ENCODE data around the gene PGRMC2. TPM values are rescaled to one million over a fixed set of nuclear protein-coding genes. Genes with fewer than 3 reads are reported as not detected.
"Not testable (repeated sequence)": the region's sequence is repeated elsewhere in the genome, so short reads cannot be mapped to it uniquely, and the experiment has no call there.

The PGRMC2 gene
- total RNA-seq, 2 experiments from 2014 or later = 38.5 to 48.1 TPM

DNA sequence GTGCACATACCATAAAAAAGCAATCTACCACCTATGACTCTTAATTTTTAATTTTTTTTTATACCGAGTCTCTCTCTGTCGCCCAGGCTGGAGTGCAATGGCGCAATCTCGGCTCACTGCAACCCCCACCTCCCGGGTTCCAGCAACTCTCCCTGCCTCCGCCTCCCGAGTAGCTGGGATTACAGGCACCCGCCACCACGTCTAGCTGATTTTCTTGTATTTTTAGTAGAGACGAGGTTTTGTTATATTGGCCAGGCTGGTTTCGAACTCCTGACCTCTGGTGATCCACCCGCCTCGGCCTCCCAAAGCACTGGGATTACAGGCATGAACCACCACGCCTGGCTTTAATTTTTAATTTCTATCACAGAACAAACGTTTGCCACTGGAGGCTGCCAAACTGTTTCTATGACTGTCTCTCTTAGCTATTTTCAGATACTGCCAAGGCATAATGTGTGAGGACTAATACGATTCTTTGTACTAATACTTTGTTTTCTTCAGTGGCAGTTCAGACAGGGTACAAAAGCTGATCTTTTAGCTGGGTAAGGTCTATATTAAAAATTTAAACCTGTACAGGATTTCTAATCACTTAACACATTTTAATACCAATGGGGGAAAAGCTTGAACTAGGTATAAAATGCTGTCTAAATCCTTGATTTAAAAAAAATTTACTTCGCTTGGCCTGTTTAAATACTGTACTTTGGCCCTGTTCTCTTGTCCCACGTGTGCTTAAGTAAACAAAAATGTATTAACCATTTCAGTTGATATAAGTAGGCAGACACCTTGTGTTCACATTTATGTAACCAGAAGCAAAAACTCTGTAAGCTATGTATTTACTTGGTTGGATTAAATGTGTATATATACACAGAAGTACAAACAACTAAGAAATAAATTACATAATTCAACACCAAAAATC, 2.3 kb downstream of the PGRMC2 start:
- Mint-ChIP-seq H3K4me1 (peaks cover 46% of the 10 kb centered on the region), H3K36me3 (ENCODE audit: low read depth) (peaks cover 37% of the 10 kb centered on the region), H3K27me3 (no peaks in the 10 kb centered on the region), H3K9me3 (ENCODE audit: low read depth) (no peaks in the 10 kb centered on the region), H3K4me3 (peak overlapping the region; percentile 79), H3K27ac (no peak overlapping the region)
- POLR2A ChIA-PET = no interaction called here
- CTCF ChIA-PET = interaction anchor here (0.5 to 1.1 kb wide), 2 partner anchors 320 to 525 kb away, joined by 3 to 4 read pairs; no protein-coding TSS in a partner anchor
- no peak for DNase-seq
- no peak for ATAC-seq
- intact Hi-C loops (cut with DNase I, micrococcal nuclease) = loop anchor here (5.0 kb wide), 4 partner anchors 93 to 503 kb away; partner anchors contain the start of genes HSPA4L (in 1 of the 2) and PLK4 (in 1 of the 2)

DNA sequence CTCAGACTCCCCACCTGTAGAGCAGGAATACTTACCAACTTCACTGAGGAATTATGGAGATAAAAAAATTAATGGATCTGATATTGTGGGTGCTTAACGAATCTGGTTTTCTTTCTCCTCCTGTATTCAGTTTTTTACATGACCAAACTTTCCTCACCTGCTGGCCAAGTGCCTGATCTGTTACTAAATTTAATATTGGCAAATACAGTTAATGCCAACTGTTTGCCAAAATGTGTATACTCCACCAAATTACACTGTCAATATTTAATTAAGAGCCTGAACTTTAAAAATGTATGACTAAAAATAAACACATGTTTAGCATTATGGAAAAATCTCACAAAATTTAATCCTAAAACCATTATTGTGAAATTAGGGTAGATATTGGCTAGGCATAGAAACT, 3.3 kb downstream of the PGRMC2 start:
- DNase-seq (no peak), ATAC-seq (no peak)
- H3K9me3 Mint-ChIP-seq (ENCODE audit: low read depth) = no peaks in the 10 kb centered on the region
- no peak overlapping the region for H3K4me3 Mint-ChIP-seq
- ChIA-PET CTCF (no interaction called here), POLR2A (no interaction called here)
- H3K27me3 Mint-ChIP-seq = no peaks in the 10 kb centered on the region
- peaks cover 44% of the 10 kb centered on the region for H3K36me3 Mint-ChIP-seq (ENCODE audit: low read depth)
- intact Hi-C loops (cut with DNase I, micrococcal nuclease) = no loop called here
- H3K27ac Mint-ChIP-seq = no peak overlapping the region
- H3K4me1 Mint-ChIP-seq = peaks cover 52% of the 10 kb centered on the region

DNA sequence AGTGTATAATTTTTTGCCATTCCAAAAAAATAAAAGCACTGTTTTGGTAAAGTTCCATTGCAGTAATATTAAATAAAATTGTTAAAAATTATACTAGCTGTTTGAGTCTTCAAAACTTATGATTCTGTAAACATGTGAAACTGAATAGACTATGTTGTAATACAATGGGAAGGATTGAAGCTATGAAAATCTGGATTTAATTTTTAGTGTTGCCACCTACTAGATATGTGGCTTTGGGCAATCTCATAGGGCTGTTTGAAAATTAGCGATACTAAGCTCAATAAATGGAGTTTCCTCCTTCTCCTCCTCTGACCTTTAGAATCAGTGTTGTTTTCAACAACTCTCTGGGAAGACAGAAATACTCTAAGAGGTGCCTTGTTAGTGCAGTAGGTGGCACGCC, 4.5 kb downstream of the PGRMC2 start:
- Mint-ChIP-seq H3K4me3 (no peak overlapping the region), H3K9me3 (ENCODE audit: low read depth) (no peaks in the 10 kb centered on the region), H3K36me3 (ENCODE audit: low read depth) (peaks cover 44% of the 10 kb centered on the region), H3K27ac (no peak overlapping the region), H3K27me3 (no peaks in the 10 kb centered on the region), H3K4me1 (peaks cover 57% of the 10 kb centered on the region)
- DNase-seq = no peak
- ChIA-PET POLR2A (no interaction called here), CTCF (no interaction called here)
- intact Hi-C loops (cut with DNase I, micrococcal nuclease) = no loop called here
- no peak for ATAC-seq

DNA sequence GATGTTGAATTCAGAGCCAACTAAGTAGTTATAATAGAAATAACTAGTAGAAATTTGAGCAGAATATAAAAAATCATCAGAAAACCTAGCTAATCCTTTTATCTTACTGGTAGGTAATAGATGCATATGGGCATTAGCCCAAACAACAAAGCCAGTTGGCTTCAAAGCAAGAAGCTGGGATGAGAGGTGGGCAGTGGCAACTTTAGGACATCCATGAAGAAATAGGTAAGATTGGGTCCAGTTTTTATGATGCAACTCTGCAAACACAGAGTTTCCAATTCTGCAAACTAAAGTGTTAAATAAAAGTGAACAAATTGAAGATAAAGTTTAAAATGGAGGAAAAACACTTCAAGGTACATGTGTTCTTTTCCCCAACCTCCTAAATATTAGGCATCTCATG, 5.1 kb downstream of the PGRMC2 start:
- ATAC-seq (no peak), DNase-seq (no peak)
- H3K4me3 Mint-ChIP-seq = no peak overlapping the region
- intact Hi-C loops (cut with DNase I, micrococcal nuclease) = no loop called here
- ChIA-PET POLR2A (no interaction called here), CTCF (interaction anchor here (0.6 kb wide), 1 partner anchor 88 kb away, joined by 3 read pairs; no protein-coding TSS in a partner anchor)
- H3K4me1 Mint-ChIP-seq = peaks cover 57% of the 10 kb centered on the region
- peaks cover 44% of the 10 kb centered on the region for H3K36me3 Mint-ChIP-seq (ENCODE audit: low read depth)
- H3K27me3 Mint-ChIP-seq = no peaks in the 10 kb centered on the region
- H3K27ac Mint-ChIP-seq = no peak overlapping the region
- H3K9me3 Mint-ChIP-seq (ENCODE audit: low read depth) = no peaks in the 10 kb centered on the region

DNA sequence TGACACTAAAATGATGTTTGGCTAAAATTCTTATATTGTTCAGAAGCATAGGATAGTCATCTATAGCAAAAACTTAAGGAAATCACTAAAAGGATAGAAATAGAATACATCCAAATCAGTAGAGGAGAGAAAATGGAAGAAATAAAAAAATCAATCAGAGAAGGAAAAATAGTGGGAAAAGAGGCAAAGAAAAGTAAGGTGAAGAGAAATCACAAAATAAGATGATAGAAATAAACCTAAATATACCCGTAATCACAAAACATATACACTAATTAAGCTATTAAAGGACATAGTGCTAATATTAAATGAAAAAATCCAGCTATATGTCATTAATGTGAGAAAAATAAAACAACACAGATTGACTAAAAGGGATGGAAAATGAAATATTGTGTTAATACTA, 6.3 kb downstream of the PGRMC2 start:
- no peaks in the 10 kb centered on the region for H3K9me3 Mint-ChIP-seq (ENCODE audit: low read depth)
- peaks cover 57% of the 10 kb centered on the region for H3K4me1 Mint-ChIP-seq
- CTCF ChIA-PET = no interaction called here
- H3K27me3 Mint-ChIP-seq = no peaks in the 10 kb centered on the region
- ATAC-seq = no peak
- no peak for DNase-seq
- intact Hi-C loops (cut with DNase I, micrococcal nuclease) = no loop called here
- H3K4me3 Mint-ChIP-seq = no peak overlapping the region
- POLR2A ChIA-PET = no interaction called here
- peaks cover 38% of the 10 kb centered on the region for H3K36me3 Mint-ChIP-seq (ENCODE audit: low read depth)
- no peak overlapping the region for H3K27ac Mint-ChIP-seq

DNA sequence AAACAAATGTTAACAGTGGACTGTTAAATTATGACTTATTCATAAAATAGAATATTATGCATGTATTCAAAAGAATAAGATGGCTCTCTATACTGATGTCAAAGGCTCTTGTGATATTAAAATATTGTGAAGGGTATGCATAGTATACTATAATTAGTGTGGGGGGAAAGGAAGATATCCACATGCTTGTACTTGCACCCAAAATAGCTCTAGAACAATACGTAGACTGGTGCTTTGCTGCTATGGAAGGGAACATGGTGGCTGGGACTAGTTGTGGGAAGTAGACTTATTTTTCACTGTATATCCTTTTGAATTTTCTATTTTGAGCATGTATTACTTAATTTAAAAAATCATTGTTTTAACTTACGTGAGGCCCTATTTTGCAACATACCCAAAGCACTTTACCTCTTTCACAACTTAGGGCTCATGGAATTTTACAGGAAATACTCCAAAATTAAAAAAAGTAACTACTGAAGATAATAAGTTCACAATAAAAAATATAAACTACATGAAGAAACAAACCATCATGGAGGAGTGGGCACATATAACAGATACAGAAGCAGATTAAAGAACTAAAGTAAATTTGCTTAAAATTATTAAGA, 7.9 kb downstream of the PGRMC2 start:
- no peak overlapping the region for H3K27ac Mint-ChIP-seq
- POLR2A ChIA-PET = no interaction called here
- CTCF ChIA-PET = no interaction called here

DNA sequence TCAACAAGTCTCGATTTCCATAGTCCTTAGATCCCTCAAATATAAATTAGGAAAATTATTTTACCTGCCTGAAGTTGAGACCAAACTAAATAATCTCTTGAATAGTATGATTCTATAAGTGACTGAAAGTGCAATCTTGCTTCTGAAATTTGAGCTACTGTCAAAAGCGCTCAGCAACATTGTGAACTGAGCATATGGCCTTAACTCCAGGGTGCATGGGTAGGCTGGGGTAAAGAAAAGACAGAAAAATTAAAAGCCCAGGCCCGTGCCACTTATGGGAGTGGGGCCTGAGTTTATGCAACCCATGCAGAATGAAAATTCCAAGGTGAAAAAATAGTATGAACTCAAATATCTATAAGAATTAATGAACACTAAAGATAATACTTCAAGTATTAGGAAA, 9.8 kb downstream of the PGRMC2 start:
- intact Hi-C loops (cut with DNase I, micrococcal nuclease) = no loop called here
- DNase-seq (no peak), ATAC-seq (no peak)
- Mint-ChIP-seq H3K36me3 (ENCODE audit: low read depth) (peaks cover 28% of the 10 kb centered on the region), H3K4me3 (no peak overlapping the region), H3K27me3 (no peaks in the 10 kb centered on the region), H3K27ac (no peak overlapping the region), H3K4me1 (peaks cover 45% of the 10 kb centered on the region), H3K9me3 (ENCODE audit: low read depth) (no peaks in the 10 kb centered on the region)
- POLR2A ChIA-PET = no interaction called here
- CTCF ChIA-PET = no interaction called here

More for the DNA sequence above, 7.9 kb downstream of the PGRMC2 start:
- H3K36me3 Mint-ChIP-seq (ENCODE audit: low read depth) = peaks cover 32% of the 10 kb centered on the region
- no peaks in the 10 kb centered on the region for H3K9me3 Mint-ChIP-seq (ENCODE audit: low read depth)
- DNase-seq (no peak), ATAC-seq (no peak)
- no peak overlapping the region for H3K4me3 Mint-ChIP-seq
- H3K4me1 Mint-ChIP-seq = peaks cover 47% of the 10 kb centered on the region
- no peaks in the 10 kb centered on the region for H3K27me3 Mint-ChIP-seq
- intact Hi-C loops (cut with DNase I, micrococcal nuclease) = no loop called here

DNA sequence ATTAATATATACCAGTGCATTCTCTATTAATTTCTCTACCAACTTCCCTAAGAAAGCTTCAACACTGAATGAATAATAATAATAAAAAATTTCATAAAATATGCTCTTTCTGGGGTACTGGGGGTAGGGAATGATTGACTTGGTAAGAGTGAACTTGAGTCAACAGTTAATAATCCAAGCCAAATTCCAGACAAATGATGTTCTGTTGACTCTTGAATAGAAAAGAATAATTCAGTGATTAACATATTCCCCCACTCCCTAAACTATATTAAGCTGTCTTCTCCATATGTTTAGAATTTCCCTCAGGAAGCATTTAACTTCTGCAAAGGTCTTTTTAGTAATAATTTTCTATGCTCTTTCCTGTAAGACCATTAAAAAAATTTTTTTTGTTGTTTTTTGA, 12.3 kb downstream of the PGRMC2 start:
- CTCF ChIA-PET = no interaction called here
- ATAC-seq = no peak

DNA sequence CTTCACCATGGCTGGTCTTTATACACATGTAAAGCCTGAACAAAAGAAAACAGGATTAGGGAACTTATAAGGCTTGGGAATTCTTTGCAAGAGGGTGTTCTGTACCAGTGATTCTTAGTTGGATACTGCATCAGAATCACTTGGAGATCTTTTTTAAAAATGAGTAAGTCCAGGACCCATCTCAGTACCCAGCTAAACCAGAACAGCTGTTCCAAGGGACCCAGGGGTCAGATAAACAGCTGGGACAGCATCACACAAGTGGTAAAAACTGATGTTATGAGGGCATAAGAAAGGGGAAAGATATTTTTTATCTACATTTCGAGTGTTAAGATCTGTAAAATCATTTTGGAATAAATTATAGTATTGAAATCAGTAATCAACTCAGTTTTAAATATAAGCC, 16.1 kb downstream of the PGRMC2 start:
- Mint-ChIP-seq H3K36me3 (ENCODE audit: low read depth) (peaks cover 17% of the 10 kb centered on the region), H3K27ac (no peak overlapping the region), H3K4me3 (no peak overlapping the region), H3K9me3 (ENCODE audit: low read depth) (no peaks in the 10 kb centered on the region), H3K4me1 (peaks cover 11% of the 10 kb centered on the region), H3K27me3 (no peaks in the 10 kb centered on the region)
- no peak for ATAC-seq
- ChIA-PET POLR2A (no interaction called here), CTCF (interaction anchor here (0.8 to 1.1 kb wide), 2 partner anchors 15 to 427 kb away, joined by 3 to 5 read pairs; no protein-coding TSS in a partner anchor)
- DNase-seq = no peak
- intact Hi-C loops (cut with DNase I, micrococcal nuclease) = no loop called here

More for the DNA sequence above, 12.3 kb downstream of the PGRMC2 start:
- POLR2A ChIA-PET = no interaction called here
- Mint-ChIP-seq H3K36me3 (ENCODE audit: low read depth) (peaks cover 24% of the 10 kb centered on the region), H3K4me1 (peaks cover 28% of the 10 kb centered on the region), H3K27ac (no peak overlapping the region), H3K9me3 (ENCODE audit: low read depth) (no peaks in the 10 kb centered on the region), H3K27me3 (no peaks in the 10 kb centered on the region), H3K4me3 (no peak overlapping the region)
- intact Hi-C loops (cut with DNase I, micrococcal nuclease) = no loop called here
- no peak for DNase-seq

DNA sequence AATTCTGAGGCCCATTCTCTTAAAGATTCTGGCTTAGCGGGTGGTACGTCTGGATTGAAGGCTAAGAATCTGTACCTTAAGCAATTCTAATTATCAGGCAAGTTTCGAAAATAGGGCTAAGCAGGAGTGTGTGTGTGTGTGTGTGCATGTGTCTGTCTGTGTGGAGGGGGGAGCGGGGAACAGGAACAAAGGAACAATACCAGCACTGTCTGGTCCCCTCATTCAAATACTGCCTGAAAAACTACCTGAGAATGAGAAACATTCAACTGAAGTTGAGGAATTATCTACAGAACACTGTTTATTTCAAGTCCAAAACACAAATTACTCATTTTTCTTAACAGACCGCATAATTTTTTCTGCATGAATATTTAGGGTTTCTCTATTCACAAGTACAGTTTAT, 18.6 kb downstream of the PGRMC2 start:
- DNase-seq (no peak), ATAC-seq (no peak)
- H3K27ac Mint-ChIP-seq = no peak overlapping the region
- H3K4me3 Mint-ChIP-seq = no peak overlapping the region
- peaks cover 10% of the 10 kb centered on the region for H3K36me3 Mint-ChIP-seq (ENCODE audit: low read depth)
- H3K4me1 Mint-ChIP-seq = peaks cover 5% of the 10 kb centered on the region
- CTCF ChIA-PET = no interaction called here
- no peaks in the 10 kb centered on the region for H3K27me3 Mint-ChIP-seq
- POLR2A ChIA-PET = no interaction called here
- H3K9me3 Mint-ChIP-seq (ENCODE audit: low read depth) = peaks cover 7% of the 10 kb centered on the region
- intact Hi-C loops (cut with DNase I, micrococcal nuclease) = no loop called here

DNA sequence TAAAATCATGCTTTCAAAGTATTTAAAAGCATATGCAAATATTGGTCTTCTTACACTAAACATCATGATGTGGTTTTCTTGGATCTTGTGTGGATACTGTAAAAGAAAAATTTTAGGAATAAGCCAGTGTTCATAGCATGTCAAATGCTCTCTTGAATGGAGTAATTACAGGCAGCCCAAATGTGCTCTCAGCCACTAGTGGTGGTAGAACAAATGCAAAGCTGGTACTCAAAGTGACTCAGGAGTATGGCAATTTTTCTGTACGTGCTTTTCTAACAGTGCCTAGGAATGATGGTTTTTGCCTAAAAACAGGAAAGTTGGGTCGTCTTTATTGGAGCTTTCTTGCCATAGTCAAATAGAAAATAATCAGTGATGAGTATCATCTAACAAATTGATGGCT, 19.9 kb downstream of the PGRMC2 start:
- ChIA-PET POLR2A (no interaction called here), CTCF (no interaction called here)
- Mint-ChIP-seq H3K27me3 (no peaks in the 10 kb centered on the region), H3K9me3 (ENCODE audit: low read depth) (peaks cover 11% of the 10 kb centered on the region), H3K4me1 (no peaks in the 10 kb centered on the region), H3K36me3 (ENCODE audit: low read depth) (peaks cover 10% of the 10 kb centered on the region), H3K4me3 (no peak overlapping the region), H3K27ac (no peak overlapping the region)
- DNase-seq (no peak), ATAC-seq (no peak)
- intact Hi-C loops (cut with DNase I, micrococcal nuclease) = no loop called here

DNA sequence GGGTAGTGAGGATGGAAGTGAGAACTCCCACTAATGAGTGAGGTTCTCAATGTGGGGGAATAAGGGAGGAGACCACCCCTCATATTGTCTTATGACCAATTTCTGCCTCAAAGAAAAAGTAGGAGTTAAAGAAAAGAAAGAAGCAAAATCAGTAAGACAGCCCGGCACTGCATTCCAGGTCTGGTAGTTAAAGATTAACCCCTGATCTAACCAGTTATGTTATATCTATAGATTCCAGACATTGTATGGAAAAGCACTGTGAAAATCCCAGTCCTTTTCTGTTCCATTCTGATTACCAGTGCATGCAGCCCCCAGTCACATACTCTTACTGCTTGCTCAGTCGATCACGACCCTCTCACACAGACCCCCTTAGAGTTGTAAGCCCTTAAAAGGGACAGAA, 20.4 kb downstream of the PGRMC2 start:
- POLR2A ChIA-PET; H3K27ac Mint-ChIP-seq; H3K4me1 Mint-ChIP-seq; H3K36me3 Mint-ChIP-seq (ENCODE audit: low read depth); H3K27me3 Mint-ChIP-seq; intact Hi-C loops (cut with DNase I, micrococcal nuclease); H3K4me3 Mint-ChIP-seq; DNase-seq; CTCF ChIA-PET; ATAC-seq: not testable (repeated sequence)
- H3K9me3 Mint-ChIP-seq (ENCODE audit: low read depth) = peaks cover 11% of the 10 kb centered on the region
